Natural killer cell treated with Interleukin-12 subunit alpha and Interleukin-12 subunit beta and Interleukin-15 and Interleukin-18, amount 100 ng/mL, for 72 hours (primary cell): ENCODE results near the gene ME3. TPM values are rescaled to one million over a fixed set of nuclear protein-coding genes. Genes with fewer than 3 reads are reported as not detected.

Experiments used
- ATAC-seq, 2 donors: fragments of 150-1000 bp; cut with Tn5 transposase in 1 of 2; sonication (Bioruptor Pico), chemical (Tn5 transposase) in 1 of 2; 2 replicates each; pipeline ENCODE4 v1.10.0; 2021
- DNase-seq: peaks from one replicate; pipeline ENCODE4 v3.0.0; 2022; ENCODE audit warnings: low spot score
- H3K27ac Mint-ChIP-seq, 2 donors: 1 replicate in 1 of 2; 2 replicates in 1 of 2; pipeline ENCODE4 v1.8.0; 2022; ENCODE audit warnings: mixed read lengths in 2 of 2, mild to moderate bottlenecking in 1 of 2, moderate library complexity in 1 of 2
- H3K27me3 Mint-ChIP-seq, 2 donors: 1 replicate in 1 of 2; 2 replicates in 1 of 2; pipeline ENCODE4 v1.8.0; 2022; ENCODE audit warnings: mixed read lengths in 2 of 2
- H3K36me3 Mint-ChIP-seq: one replicate; pipeline ENCODE4 v1.8.0; 2022; ENCODE audit warnings: mixed read lengths
- H3K4me1 Mint-ChIP-seq, 2 donors: 1 replicate in 1 of 2; 2 replicates in 1 of 2; pipeline ENCODE4 v1.8.0; 2022; ENCODE audit warnings: low read depth in 2 of 2, mixed read lengths in 2 of 2, mild to moderate bottlenecking in 1 of 2
- H3K4me3 Mint-ChIP-seq: one replicate; pipeline ENCODE4 v1.8.0; 2022; ENCODE audit warnings: mixed read lengths
- H3K9me3 Mint-ChIP-seq: 2 replicates; pipeline ENCODE4 v1.8.0; 2022; ENCODE audit warnings: mixed read lengths
- total RNA-seq, 2 donors: library from RNA; stranded (reverse); gene quantifications; one replicate each; pipeline ENCODE4 v1.2.3, GENCODE V29; 2022

The ME3 gene
- total RNA-seq, 2 donors from 2014 or later = 2.5 to 4.8 TPM

- Mint-ChIP-seq H3K36me3 (no peaks in the 10 kb centered on the region), H3K9me3 (no peaks in the 10 kb centered on the region), H3K27me3 (peaks cover 15 to 18% of the 10 kb centered on the region in 2 donors)
Measured at GRCh38 chr11:86473991-86474833, 198.2 kb downstream of the ME3 start.

GRCh38 chr11:86469491-86470388, 202.7 kb downstream of the ME3 start:
- no peaks in the 10 kb centered on the region for H3K36me3 Mint-ChIP-seq
- H3K9me3 Mint-ChIP-seq = no peaks in the 10 kb centered on the region
- ATAC-seq = no peak

More at GRCh38 chr11:86473991-86474833, 198.2 kb downstream of the ME3 start:
- no peak for DNase-seq
- ATAC-seq = no peak
- peaks cover 11 to 21% of the 10 kb centered on the region in 2 donors for H3K4me1 Mint-ChIP-seq
- H3K4me3 Mint-ChIP-seq = no peak overlapping the region
- no peak overlapping the region for H3K27ac Mint-ChIP-seq

GRCh38 chr11:86468169-86468568, 204.2 kb downstream of the ME3 start:
- no peak overlapping the region for H3K4me3 Mint-ChIP-seq
- no peak for DNase-seq
- peaks cover 9 to 17% of the 10 kb centered on the region in 2 donors for H3K27me3 Mint-ChIP-seq
- H3K27ac Mint-ChIP-seq = no peak overlapping the region
- H3K4me1 Mint-ChIP-seq = peaks cover 12 to 16% of the 10 kb centered on the region in 2 donors
- H3K36me3 Mint-ChIP-seq = no peaks in the 10 kb centered on the region
- no peak for ATAC-seq
- H3K9me3 Mint-ChIP-seq = no peaks in the 10 kb centered on the region

More at GRCh38 chr11:86469491-86470388, 202.7 kb downstream of the ME3 start:
- Mint-ChIP-seq H3K27ac (no peak overlapping the region), H3K27me3 (peaks cover 12 to 18% of the 10 kb centered on the region in 2 donors), H3K4me1 (peaks cover 16 to 21% of the 10 kb centered on the region in 2 donors), H3K4me3 (no peak overlapping the region)
- DNase-seq = no peak

- Mint-ChIP-seq H3K9me3 (no peaks in the 10 kb centered on the region), H3K27ac (no peak overlapping the region), H3K36me3 (no peaks in the 10 kb centered on the region), H3K27me3 (peaks cover 0 to 5% of the 10 kb centered on the region in 2 donors), H3K4me3 (no peak overlapping the region), H3K4me1 (peaks cover 3 to 6% of the 10 kb centered on the region in 2 donors)
- ATAC-seq (no peak), DNase-seq (no peak)
Measured at GRCh38 chr11:86464509-86465221, 207.8 kb downstream of the ME3 start.

GRCh38 chr11:86463955-86464354, 208.5 kb downstream of the ME3 start:
- H3K9me3 Mint-ChIP-seq = no peaks in the 10 kb centered on the region
- peaks cover 4 to 6% of the 10 kb centered on the region in 2 donors for H3K4me1 Mint-ChIP-seq
- H3K27me3 Mint-ChIP-seq = peaks cover 0 to 6% of the 10 kb centered on the region in 2 donors
- ATAC-seq (no peak), DNase-seq (no peak)
- H3K36me3 Mint-ChIP-seq = no peaks in the 10 kb centered on the region
- no peak overlapping the region for H3K27ac Mint-ChIP-seq
- H3K4me3 Mint-ChIP-seq = no peak overlapping the region

GRCh38 chr11:86463120-86463519, 209.3 kb downstream of the ME3 start:
- H3K36me3 Mint-ChIP-seq = no peaks in the 10 kb centered on the region
- peaks cover 2 to 9% of the 10 kb centered on the region in 2 donors for H3K4me1 Mint-ChIP-seq
- ATAC-seq (peak in 1 of 2 donors; percentile 50), DNase-seq (no peak)
- H3K4me3 Mint-ChIP-seq = no peak overlapping the region
- peaks cover 0 to 12% of the 10 kb centered on the region in 2 donors for H3K27me3 Mint-ChIP-seq
- no peak overlapping the region for H3K27ac Mint-ChIP-seq
- no peaks in the 10 kb centered on the region for H3K9me3 Mint-ChIP-seq

- H3K4me3 Mint-ChIP-seq = no peak overlapping the region
- peaks cover 0 to 15% of the 10 kb centered on the region in 2 donors for H3K27me3 Mint-ChIP-seq
- no peaks in the 10 kb centered on the region for H3K36me3 Mint-ChIP-seq
- H3K4me1 Mint-ChIP-seq = peaks cover 4 to 12% of the 10 kb centered on the region in 2 donors
- DNase-seq (no peak), ATAC-seq (no peak)
- H3K9me3 Mint-ChIP-seq = no peaks in the 10 kb centered on the region
- H3K27ac Mint-ChIP-seq = no peak overlapping the region
Measured at GRCh38 chr11:86461892-86462291, 210.5 kb downstream of the ME3 start.

GRCh38 chr11:86460461-86461385, 211.7 kb downstream of the ME3 start:
- Mint-ChIP-seq H3K9me3 (no peaks in the 10 kb centered on the region), H3K27me3 (peaks cover 7 to 22% of the 10 kb centered on the region in 2 donors), H3K36me3 (no peaks in the 10 kb centered on the region), H3K4me3 (no peak overlapping the region), H3K4me1 (peaks cover 12 to 21% of the 10 kb centered on the region in 2 donors), H3K27ac (peak overlapping the region in 1 of 2 donors; percentile 11)
- no peak for DNase-seq
- ATAC-seq = no peak

GRCh38 chr11:86459682-86460460, 212.5 kb downstream of the ME3 start:
- H3K4me3 Mint-ChIP-seq = no peak overlapping the region
- no peaks in the 10 kb centered on the region for H3K36me3 Mint-ChIP-seq
- peaks cover 12 to 21% of the 10 kb centered on the region in 2 donors for H3K4me1 Mint-ChIP-seq
- DNase-seq (no peak), ATAC-seq (peak in 1 of 2 donors; percentile 45)
- H3K27me3 Mint-ChIP-seq = peaks cover 7 to 26% of the 10 kb centered on the region in 2 donors
- H3K9me3 Mint-ChIP-seq = no peaks in the 10 kb centered on the region
- H3K27ac Mint-ChIP-seq = no peak overlapping the region

- H3K27me3 Mint-ChIP-seq = peaks cover 7 to 26% of the 10 kb centered on the region in 2 donors
- H3K9me3 Mint-ChIP-seq = no peaks in the 10 kb centered on the region
- H3K27ac Mint-ChIP-seq = peak overlapping the region in 1 of 2 donors; percentile 49
- no peaks in the 10 kb centered on the region for H3K36me3 Mint-ChIP-seq
- ATAC-seq (no peak), DNase-seq (no peak)
- peaks cover 12 to 21% of the 10 kb centered on the region in 2 donors for H3K4me1 Mint-ChIP-seq
- no peak overlapping the region for H3K4me3 Mint-ChIP-seq
Measured at GRCh38 chr11:86459002-86459385, 213.4 kb downstream of the ME3 start.

GRCh38 chr11:86458294-86459001, 214.0 kb downstream of the ME3 start:
- Mint-ChIP-seq H3K9me3 (no peaks in the 10 kb centered on the region), H3K4me3 (no peak overlapping the region), H3K27ac (peak overlapping the region in 1 of 2 donors; percentile 49), H3K4me1 (peaks cover 12 to 21% of the 10 kb centered on the region in 2 donors), H3K36me3 (no peaks in the 10 kb centered on the region), H3K27me3 (peaks cover 7 to 26% of the 10 kb centered on the region in 2 donors)
- DNase-seq (no peak), ATAC-seq (no peak)
